ENCODE data around the gene COLEC12. TPM values are rescaled to one million over a fixed set of nuclear protein-coding genes. Genes with fewer than 3 reads are reported as not detected.

The COLEC12 gene
- polyA plus RNA-seq, 3 donors = 0.21 to 0.47 (median 0.35) TPM

- Mint-ChIP-seq H3K27ac (no peak overlapping the region), H3K36me3 (peaks cover 0 to 4% of the 10 kb centered on the region in 2 donors), H3K9me3 (peaks cover 0 to 4% (median 0%) of the 10 kb centered on the region in 7 donors), H3K4me3 (peak overlapping the region in 1 of 2 donors; percentile 24), H3K4me1 (peaks cover 31% of the 10 kb centered on the region), H3K27me3 (ENCODE audit: low read depth in 3 of 3) (peaks cover 3 to 6% (median 6%) of the 10 kb centered on the region in 3 donors)
- Histone ChIP-seq H3K79me2 (ENCODE audit: insufficient read depth, low read length) (no peaks in the 10 kb centered on the region), H3K27me3 (ENCODE audit: control insufficient read depth in 2 of 2, insufficient read depth in 2 of 2, low read length in 2 of 2) (no peaks in the 10 kb centered on the region), H3K36me3 (replicated peaks in 1 of 2; ENCODE audit: control insufficient read depth in 1 of 2, insufficient read depth in 2 of 2, low read length in 2 of 2) (no peaks in the 10 kb centered on the region), H3K4me2 (replicated peaks; ENCODE audit: extremely low read depth, low read length, poor library complexity, severe bottlenecking) (no peak overlapping the region), H4K20me1 (ENCODE audit: insufficient read depth, low read length) (no peaks in the 10 kb centered on the region), H2AFZ (ENCODE audit: insufficient read depth, low read depth, low read length, poor library complexity, severe bottlenecking) (no peak overlapping the region), H3K9ac (ENCODE audit: insufficient read depth, low read length, poor library complexity, severe bottlenecking) (no peak overlapping the region), H3K4me1 (ENCODE audit: control insufficient read depth in 1 of 2, insufficient read depth in 2 of 2, low read length in 2 of 2) (peaks cover 20 to 26% of the 10 kb centered on the region in 2 donors), H3K4me3 (replicated peaks in 1 of 3; ENCODE audit: low read depth in 2 of 3, low read length in 3 of 3) (no peak overlapping the region), H3K27ac (ENCODE audit: low read depth in 1 of 2, low read length in 2 of 2) (no peak overlapping the region), H3K9me3 (replicated peaks in 1 of 2; ENCODE audit: control insufficient read depth in 1 of 2, insufficient read depth in 1 of 2, low read length in 2 of 2) (no peaks in the 10 kb centered on the region)
- no CpG with 5 or more reads among the region's 8 CpGs for WGBS (ENCODE audit: insufficient coverage)
- DNase-seq = peak in 1 of 3 donors; percentile 13
- TF ChIP-seq CTCF (IDR thresholded peaks at IDR 0.05) = no peak
- intact Hi-C loops (cut with micrococcal nuclease) = loop anchor here in 1 of 2 donors (10.0 kb wide), 2 partner anchors 125 to 215 kb away; no protein-coding TSS in a partner anchor
Measured at GRCh38 chr18:489244-490023, 11.1 kb downstream of the COLEC12 start.

GRCh38 chr18:486929-487740 lies 13.4 kb downstream of the COLEC12 start:
- intact Hi-C loops (cut with micrococcal nuclease) = no loop called here
- H3K4me3 Mint-ChIP-seq = no peak overlapping the region

More at GRCh38 chr18:486929-487740, 13.4 kb downstream of the COLEC12 start:
- H3K36me3 Mint-ChIP-seq = peaks cover 0 to 4% of the 10 kb centered on the region in 2 donors
- no CpG with 5 or more reads among the region's 3 CpGs for WGBS (ENCODE audit: insufficient coverage)
- Histone ChIP-seq H3K36me3 (replicated peaks in 1 of 2; ENCODE audit: control insufficient read depth in 1 of 2, insufficient read depth in 2 of 2, low read length in 2 of 2) (no peaks in the 10 kb centered on the region), H3K4me1 (ENCODE audit: control insufficient read depth in 1 of 2, insufficient read depth in 2 of 2, low read length in 2 of 2) (peaks cover 20 to 27% of the 10 kb centered on the region in 2 donors), H3K4me2 (replicated peaks; ENCODE audit: extremely low read depth, low read length, poor library complexity, severe bottlenecking) (no peak overlapping the region), H3K4me3 (replicated peaks in 1 of 3; ENCODE audit: low read depth in 2 of 3, low read length in 3 of 3) (no peak overlapping the region), H3K27me3 (ENCODE audit: control insufficient read depth in 2 of 2, insufficient read depth in 2 of 2, low read length in 2 of 2) (no peaks in the 10 kb centered on the region), H3K9ac (ENCODE audit: insufficient read depth, low read length, poor library complexity, severe bottlenecking) (no peak overlapping the region), H3K9me3 (replicated peaks in 1 of 2; ENCODE audit: control insufficient read depth in 1 of 2, insufficient read depth in 1 of 2, low read length in 2 of 2) (no peaks in the 10 kb centered on the region), H3K27ac (ENCODE audit: low read depth in 1 of 2, low read length in 2 of 2) (no peak overlapping the region), H4K20me1 (ENCODE audit: insufficient read depth, low read length) (no peaks in the 10 kb centered on the region), H2AFZ (ENCODE audit: insufficient read depth, low read depth, low read length, poor library complexity, severe bottlenecking) (no peak overlapping the region), H3K79me2 (ENCODE audit: insufficient read depth, low read length) (no peaks in the 10 kb centered on the region)
- peaks cover 0 to 4% (median 0%) of the 10 kb centered on the region in 7 donors for H3K9me3 Mint-ChIP-seq
- DNase-seq = no peak
- H3K4me1 Mint-ChIP-seq = peaks cover 35% of the 10 kb centered on the region
- TF ChIP-seq CTCF (IDR thresholded peaks at IDR 0.05) = no peak
- no peak overlapping the region for H3K27ac Mint-ChIP-seq
- H3K27me3 Mint-ChIP-seq (ENCODE audit: low read depth in 3 of 3) = peaks cover 0 to 6% (median 3%) of the 10 kb centered on the region in 3 donors

All from CD14-positive monocyte (primary cell).